HG03460 (cell line): Measurements from ENCODE around the gene SPON2.
A peak's percentile ranks its signal among the peaks of the same experiment; 100 is the strongest.

ENCODE experiments used
- ATAC-seq: cut with Tn5 transposase; IDR thresholded peaks from one replicate; pipeline ENCODE4 v1.9.1; 2021; ENCODE audit not compliant: unreplicated experiment

The SPON2 gene

GRCh38 chr4:1172228-1172851, at the start of gene SPON2:
Gene SPON2, minus strand, starts transcription at chr4:1172583.
- ATAC-seq, result no peak

GRCh38 chr4:1221155-1221870, 48.9 kb upstream of the SPON2 start:
- ATAC-seq, result no peak

GRCh38 chr4:1220566-1220965, 48.2 kb upstream of the SPON2 start:
- ATAC-seq, result no peak

- no peak for ATAC-seq
Observed at GRCh38 chr4:1219566-1219950, 47.2 kb upstream of the SPON2 start.

GRCh38 chr4:1218634-1219565, 46.5 kb upstream of the SPON2 start:
- ATAC-seq, result peak; percentile 70

GRCh38 chr4:1217366-1217765, 45.0 kb upstream of the SPON2 start:
- ATAC-seq, result no peak

GRCh38 chr4:1216869-1217294, 44.5 kb upstream of the SPON2 start:
- no peak for ATAC-seq

GRCh38 chr4:1216076-1216614, 43.8 kb upstream of the SPON2 start:
- no peak for ATAC-seq

GRCh38 chr4:1215141-1216075, 43.0 kb upstream of the SPON2 start:
- no peak for ATAC-seq

GRCh38 chr4:1214101-1215095, 42.0 kb upstream of the SPON2 start:
- ATAC-seq, result no peak

- no peak for ATAC-seq
Observed at GRCh38 chr4:1213336-1213995, 41.1 kb upstream of the SPON2 start.

- no peak for ATAC-seq
Observed at GRCh38 chr4:1212546-1213335, 40.4 kb upstream of the SPON2 start.

GRCh38 chr4:1211891-1212545, 39.6 kb upstream of the SPON2 start:
- no peak for ATAC-seq

- no peak for ATAC-seq
Observed at GRCh38 chr4:1211371-1211770, 39.0 kb upstream of the SPON2 start.

GRCh38 chr4:1210971-1211370, 38.6 kb upstream of the SPON2 start:
- no peak for ATAC-seq

GRCh38 chr4:1210241-1210841, 38.0 kb upstream of the SPON2 start:
- ATAC-seq, result no peak

- no peak for ATAC-seq
Observed at GRCh38 chr4:1209821-1210220, 37.4 kb upstream of the SPON2 start.
